ENCODE measurements around the gene ADM2.

Gene ADM2

DNA sequence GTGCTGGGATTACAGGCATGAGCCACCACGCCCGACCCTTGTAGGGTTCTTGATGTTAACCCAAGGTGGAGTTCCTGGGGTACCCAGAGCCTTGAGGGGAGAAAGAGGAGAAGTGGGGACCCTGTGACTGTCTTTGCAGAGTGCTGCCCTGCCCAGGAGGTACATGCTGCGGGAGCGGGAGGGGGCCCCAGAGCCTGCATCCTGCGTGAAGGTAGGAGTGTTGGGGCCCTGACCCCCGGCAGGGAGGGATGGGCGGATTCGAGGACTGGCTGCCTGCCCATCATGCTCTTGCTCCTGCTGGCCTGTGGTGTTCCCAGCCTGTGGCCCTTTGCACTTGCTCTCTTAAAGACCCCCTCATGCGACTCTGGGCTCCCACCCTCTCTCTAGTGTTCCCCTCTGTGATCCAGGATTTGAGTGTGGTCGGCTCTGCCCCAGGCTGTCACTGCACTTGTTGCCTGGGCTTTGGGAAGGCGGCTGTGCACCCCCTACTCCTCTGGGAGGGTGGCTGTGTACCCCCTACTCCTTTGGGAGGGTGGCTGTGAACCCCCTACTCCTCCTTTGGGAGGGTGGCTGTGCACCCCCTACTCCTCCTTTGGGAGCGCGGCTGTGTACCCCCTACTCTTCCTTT, 39.6 kb downstream of the ADM2 start:
- peaks cover 66 to 73% of the 10 kb centered on the region in 2 experiments for H3K36me3 ChIP-seq (ENCODE audit: control insufficient read depth in 1 of 2, insufficient read depth in 2 of 2, low read depth in 1 of 2, low read length in 2 of 2)

DNA sequence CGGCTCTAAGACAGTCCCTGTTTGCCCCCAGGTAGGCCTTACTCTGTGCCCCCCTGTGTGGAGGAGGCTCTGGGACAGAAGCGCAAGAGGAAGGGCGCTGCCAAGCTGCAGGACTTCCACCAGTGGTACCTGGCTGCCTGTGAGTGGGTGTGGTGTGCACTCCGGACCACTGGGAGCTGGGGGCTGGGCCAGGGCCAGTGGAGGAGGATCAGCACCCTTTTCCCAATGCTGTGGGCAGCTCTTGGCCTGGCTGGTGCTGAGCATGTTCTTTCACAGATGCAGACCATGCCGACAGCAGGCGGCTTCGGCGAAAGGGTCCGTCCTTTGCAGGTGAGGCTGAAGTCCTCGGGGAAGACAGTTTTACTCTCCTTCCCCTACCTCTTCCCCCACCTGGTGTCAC, 40.4 kb downstream of the ADM2 start:
- Histone ChIP-seq H3K14ac (ENCODE audit: low read length in 2 of 2) (no peak overlapping the region), H3K27me3 (ENCODE audit: control insufficient read depth in 1 of 2, insufficient read depth in 1 of 2, low read length in 2 of 2) (no peaks in the 10 kb centered on the region), H4K91ac (ENCODE audit: low read length) (no peak overlapping the region), H2AK5ac (ENCODE audit: low read length, severe bottlenecking) (no peak overlapping the region), H2BK120ac (ENCODE audit: low read depth, low read length) (no peak overlapping the region), H3K27ac (ENCODE audit: low read length, poor library complexity, severe bottlenecking) (no peak overlapping the region), H3K9me3 (ENCODE audit: control insufficient read depth, low read length) (no peaks in the 10 kb centered on the region), H3K4ac (ENCODE audit: low read depth in 1 of 2, low read length in 2 of 2) (no peak overlapping the region), H4K8ac (ENCODE audit: low read length) (no peak overlapping the region), H3K23ac (ENCODE audit: low read length in 2 of 2) (no peak overlapping the region), H3K18ac (ENCODE audit: low read depth in 1 of 2, low read length in 2 of 2) (no peak overlapping the region), H3K4me1 (ENCODE audit: control insufficient read depth, insufficient read depth, low read depth, low read length) (peaks cover 19% of the 10 kb centered on the region), H3K9ac (ENCODE audit: low read length) (no peak overlapping the region), H2BK5ac (ENCODE audit: low read depth, low read length, poor library complexity, severe bottlenecking) (no peak overlapping the region), H2BK15ac (ENCODE audit: low read depth, poor library complexity, severe bottlenecking) (no peak overlapping the region), H3K4me2 (ENCODE audit: low read length, poor library complexity, severe bottlenecking) (no peak overlapping the region), H2BK12ac (ENCODE audit: low read length in 2 of 2) (no peak overlapping the region), H3K79me1 (replicated peaks; ENCODE audit: low read length, poor library complexity, severe bottlenecking) (peaks cover 41% of the 10 kb centered on the region), H2AFZ (ENCODE audit: low read depth, low read length) (no peak overlapping the region), H3K36me3 (ENCODE audit: control insufficient read depth in 1 of 2, insufficient read depth in 2 of 2, low read depth in 1 of 2, low read length in 2 of 2) (peaks cover 62 to 65% of the 10 kb centered on the region in 2 experiments), H3K4me3 (ENCODE audit: insufficient read depth in 1 of 2, low read depth in 1 of 2, low read length in 2 of 2) (no peak overlapping the region)
- no peak for DNase-seq
- 99% methylated on average over 10 of the region's 10 CpGs for WGBS

More for the DNA sequence above, 39.6 kb downstream of the ADM2 start:
- Histone ChIP-seq H3K27ac (ENCODE audit: low read length, poor library complexity, severe bottlenecking) (no peak overlapping the region), H3K4ac (ENCODE audit: low read depth in 1 of 2, low read length in 2 of 2) (no peak overlapping the region), H3K14ac (ENCODE audit: low read length in 2 of 2) (no peak overlapping the region), H3K18ac (ENCODE audit: low read depth in 1 of 2, low read length in 2 of 2) (no peak overlapping the region), H2BK5ac (ENCODE audit: low read depth, low read length, poor library complexity, severe bottlenecking) (no peak overlapping the region), H2BK15ac (ENCODE audit: low read depth, poor library complexity, severe bottlenecking) (no peak overlapping the region), H3K4me3 (ENCODE audit: insufficient read depth in 1 of 2, low read depth in 1 of 2, low read length in 2 of 2) (no peak overlapping the region), H3K9ac (ENCODE audit: low read length) (no peak overlapping the region), H3K79me1 (replicated peaks; ENCODE audit: low read length, poor library complexity, severe bottlenecking) (peaks cover 47% of the 10 kb centered on the region), H2AFZ (ENCODE audit: low read depth, low read length) (no peak overlapping the region), H4K91ac (ENCODE audit: low read length) (no peak overlapping the region), H3K4me2 (ENCODE audit: low read length, poor library complexity, severe bottlenecking) (no peak overlapping the region), H2BK12ac (ENCODE audit: low read length in 2 of 2) (no peak overlapping the region), H2AK5ac (ENCODE audit: low read length, severe bottlenecking) (no peak overlapping the region), H2BK120ac (ENCODE audit: low read depth, low read length) (no peak overlapping the region), H3K4me1 (ENCODE audit: control insufficient read depth, insufficient read depth, low read depth, low read length) (peaks cover 13% of the 10 kb centered on the region), H3K9me3 (ENCODE audit: control insufficient read depth, low read length) (no peaks in the 10 kb centered on the region), H3K27me3 (ENCODE audit: control insufficient read depth in 1 of 2, insufficient read depth in 1 of 2, low read length in 2 of 2) (no peaks in the 10 kb centered on the region), H3K23ac (ENCODE audit: low read length in 2 of 2) (no peak overlapping the region), H4K8ac (ENCODE audit: low read length) (no peak overlapping the region)
- no peak for DNase-seq
- 96% methylated on average over 13 of the region's 13 CpGs for WGBS

DNA sequence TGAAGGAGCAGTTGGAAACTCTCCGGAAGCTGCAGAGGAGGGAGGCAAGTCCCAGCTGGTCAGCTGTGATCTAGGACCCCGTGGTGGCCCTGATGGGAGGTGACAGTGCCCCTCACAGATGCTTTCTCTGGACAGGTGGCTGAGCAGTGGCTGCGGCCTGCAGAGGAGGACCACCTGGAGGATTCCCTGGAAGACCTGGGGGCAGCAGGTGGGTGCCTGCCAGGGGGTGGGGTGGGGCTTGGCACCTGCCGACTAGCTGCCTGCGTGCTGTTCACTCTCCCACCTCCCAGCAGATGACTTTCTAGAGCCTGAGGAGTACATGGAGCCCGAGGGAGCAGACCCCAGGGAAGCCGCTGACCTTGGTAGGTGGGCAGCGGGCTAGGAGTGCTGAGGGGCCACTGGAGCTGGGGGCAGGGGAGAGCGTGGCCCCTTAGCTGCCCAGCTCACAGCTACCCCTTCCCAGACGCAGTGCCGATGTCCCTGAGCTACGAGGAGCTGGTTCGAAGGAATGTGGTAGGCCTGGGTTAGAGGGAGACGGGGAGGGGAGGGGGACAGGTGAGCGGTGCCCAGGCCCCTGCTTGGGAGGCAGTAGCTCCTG, 41.0 kb downstream of the ADM2 start:
- Histone ChIP-seq H3K4me3 (ENCODE audit: insufficient read depth in 1 of 2, low read depth in 1 of 2, low read length in 2 of 2) (no peak overlapping the region), H2BK15ac (ENCODE audit: low read depth, poor library complexity, severe bottlenecking) (no peak overlapping the region), H4K91ac (ENCODE audit: low read length) (no peak overlapping the region), H3K9me3 (ENCODE audit: control insufficient read depth, low read length) (no peaks in the 10 kb centered on the region), H2AFZ (ENCODE audit: low read depth, low read length) (no peak overlapping the region), H3K27ac (ENCODE audit: low read length, poor library complexity, severe bottlenecking) (no peak overlapping the region), H3K14ac (ENCODE audit: low read length in 2 of 2) (no peak overlapping the region), H2BK5ac (ENCODE audit: low read depth, low read length, poor library complexity, severe bottlenecking) (no peak overlapping the region), H3K18ac (ENCODE audit: low read depth in 1 of 2, low read length in 2 of 2) (no peak overlapping the region), H3K4me1 (ENCODE audit: control insufficient read depth, insufficient read depth, low read depth, low read length) (peaks cover 23% of the 10 kb centered on the region), H3K36me3 (ENCODE audit: control insufficient read depth in 1 of 2, insufficient read depth in 2 of 2, low read depth in 1 of 2, low read length in 2 of 2) (peaks cover 57 to 59% of the 10 kb centered on the region in 2 experiments), H3K9ac (ENCODE audit: low read length) (no peak overlapping the region), H3K4me2 (ENCODE audit: low read length, poor library complexity, severe bottlenecking) (no peak overlapping the region), H2BK120ac (ENCODE audit: low read depth, low read length) (no peak overlapping the region), H4K8ac (ENCODE audit: low read length) (no peak overlapping the region), H3K23ac (ENCODE audit: low read length in 2 of 2) (no peak overlapping the region), H3K27me3 (ENCODE audit: control insufficient read depth in 1 of 2, insufficient read depth in 1 of 2, low read length in 2 of 2) (no peaks in the 10 kb centered on the region), H3K4ac (ENCODE audit: low read depth in 1 of 2, low read length in 2 of 2) (no peak overlapping the region), H2AK5ac (ENCODE audit: low read length, severe bottlenecking) (no peak overlapping the region), H3K79me1 (replicated peaks; ENCODE audit: low read length, poor library complexity, severe bottlenecking) (peaks cover 36% of the 10 kb centered on the region), H2BK12ac (ENCODE audit: low read length in 2 of 2) (no peak overlapping the region)
- WGBS, result 98% methylated on average over 14 of the region's 15 CpGs
- DNase-seq, result no peak

DNA sequence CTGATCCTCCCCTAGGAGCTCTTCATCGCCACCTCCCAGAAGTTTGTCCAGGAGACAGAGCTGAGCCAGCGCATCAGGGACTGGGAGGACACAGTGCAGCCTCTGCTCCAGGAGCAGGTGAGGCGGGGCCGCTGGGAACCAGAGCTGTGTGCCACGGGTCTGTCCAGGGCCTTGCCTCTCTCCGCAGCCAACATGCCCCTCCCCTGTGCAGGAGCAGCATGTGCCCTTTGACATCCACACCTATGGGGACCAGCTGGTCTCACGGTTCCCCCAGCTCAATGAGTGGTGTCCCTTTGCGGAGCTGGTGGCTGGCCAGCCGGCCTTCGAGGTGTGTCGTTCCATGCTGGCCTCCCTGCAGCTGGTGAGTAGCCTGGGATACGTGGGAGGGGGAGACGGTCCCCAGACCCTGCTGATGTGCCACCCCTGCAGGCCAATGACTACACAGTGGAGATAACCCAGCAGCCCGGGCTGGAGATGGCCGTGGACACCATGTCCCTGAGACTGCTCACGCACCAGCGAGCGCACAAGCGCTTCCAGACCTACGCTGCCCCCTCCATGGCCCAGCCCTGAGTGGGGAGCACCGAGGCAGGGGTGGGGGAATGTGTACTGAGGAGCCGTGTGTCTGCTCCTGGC, 41.6 kb downstream of the ADM2 start:
- Histone ChIP-seq H4K91ac (ENCODE audit: low read length) (no peak overlapping the region), H3K4me3 (ENCODE audit: insufficient read depth in 1 of 2, low read depth in 1 of 2, low read length in 2 of 2) (no peak overlapping the region), H3K4me2 (ENCODE audit: low read length, poor library complexity, severe bottlenecking) (no peak overlapping the region), H4K8ac (ENCODE audit: low read length) (no peak overlapping the region), H2BK120ac (ENCODE audit: low read depth, low read length) (no peak overlapping the region), H2AFZ (ENCODE audit: low read depth, low read length) (no peak overlapping the region), H3K23ac (ENCODE audit: low read length in 2 of 2) (no peak overlapping the region), H3K9me3 (ENCODE audit: control insufficient read depth, low read length) (no peaks in the 10 kb centered on the region), H3K4ac (ENCODE audit: low read depth in 1 of 2, low read length in 2 of 2) (no peak overlapping the region), H3K27ac (ENCODE audit: low read length, poor library complexity, severe bottlenecking) (no peak overlapping the region), H2BK12ac (ENCODE audit: low read length in 2 of 2) (no peak overlapping the region), H3K18ac (ENCODE audit: low read depth in 1 of 2, low read length in 2 of 2) (no peak overlapping the region), H3K27me3 (ENCODE audit: control insufficient read depth in 1 of 2, insufficient read depth in 1 of 2, low read length in 2 of 2) (no peaks in the 10 kb centered on the region), H2BK15ac (ENCODE audit: low read depth, poor library complexity, severe bottlenecking) (no peak overlapping the region), H3K79me1 (replicated peaks; ENCODE audit: low read length, poor library complexity, severe bottlenecking) (peaks cover 30% of the 10 kb centered on the region), H2BK5ac (ENCODE audit: low read depth, low read length, poor library complexity, severe bottlenecking) (no peak overlapping the region), H3K14ac (ENCODE audit: low read length in 2 of 2) (no peak overlapping the region), H3K4me1 (ENCODE audit: control insufficient read depth, insufficient read depth, low read depth, low read length) (peaks cover 26% of the 10 kb centered on the region), H3K36me3 (ENCODE audit: control insufficient read depth in 1 of 2, insufficient read depth in 2 of 2, low read depth in 1 of 2, low read length in 2 of 2) (peaks cover 51 to 53% of the 10 kb centered on the region in 2 experiments), H2AK5ac (ENCODE audit: low read length, severe bottlenecking) (no peak overlapping the region), H3K9ac (ENCODE audit: low read length) (no peak overlapping the region)
- no peak for DNase-seq
- 94% methylated on average over 22 of the region's 22 CpGs for WGBS

All from mesenchymal stem cell (in vitro differentiated cells and primary cell).